GM18861 (cell line): ENCODE results near the gene PCNA.

Experiments used
- ATAC-seq: cut with Tn5 transposase; IDR thresholded peaks from one replicate; pipeline ENCODE4 v1.9.1; 2021; ENCODE audit not compliant: unreplicated experiment

The PCNA gene

DNA sequence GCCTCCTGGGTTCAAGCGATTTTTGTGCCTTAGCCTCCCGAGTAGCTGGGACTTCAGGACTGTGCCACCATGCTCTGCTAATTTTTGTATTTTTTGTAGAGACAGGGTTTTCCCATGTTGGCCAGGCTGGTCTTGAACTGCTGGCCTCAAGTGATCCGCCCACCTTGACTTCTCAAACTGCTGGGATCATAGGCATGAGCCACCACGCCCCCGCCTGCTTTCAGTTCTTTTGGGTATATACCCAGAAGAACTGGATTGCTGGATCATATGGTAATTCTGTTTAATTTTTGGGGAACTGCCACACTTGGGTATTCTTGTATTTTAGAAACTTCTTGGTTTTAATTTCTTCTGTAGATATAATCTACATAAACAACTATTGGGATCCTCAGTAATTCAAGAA is 24.1 kb upstream of the PCNA start:
- ATAC-seq = no peak

DNA sequence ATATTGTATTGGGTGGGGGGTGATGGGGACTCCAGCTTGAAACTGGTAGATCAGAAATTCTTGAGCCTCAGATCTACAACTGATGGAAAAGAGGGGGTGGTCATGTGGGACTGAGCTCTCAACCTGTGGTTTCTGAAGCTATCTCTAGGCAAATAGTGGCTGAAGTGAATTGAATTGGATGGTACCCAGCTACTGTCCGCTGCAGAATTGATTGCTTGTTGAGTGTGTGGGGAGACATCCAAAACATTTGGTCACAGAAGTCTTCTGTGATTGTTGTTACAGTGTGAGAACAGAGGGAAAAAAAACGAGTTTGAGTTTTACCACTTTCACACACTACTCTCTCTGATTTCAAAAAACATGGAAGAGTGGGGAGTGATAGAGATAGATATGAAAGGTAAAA is 21.9 kb upstream of the PCNA start:
- no peak for ATAC-seq

DNA sequence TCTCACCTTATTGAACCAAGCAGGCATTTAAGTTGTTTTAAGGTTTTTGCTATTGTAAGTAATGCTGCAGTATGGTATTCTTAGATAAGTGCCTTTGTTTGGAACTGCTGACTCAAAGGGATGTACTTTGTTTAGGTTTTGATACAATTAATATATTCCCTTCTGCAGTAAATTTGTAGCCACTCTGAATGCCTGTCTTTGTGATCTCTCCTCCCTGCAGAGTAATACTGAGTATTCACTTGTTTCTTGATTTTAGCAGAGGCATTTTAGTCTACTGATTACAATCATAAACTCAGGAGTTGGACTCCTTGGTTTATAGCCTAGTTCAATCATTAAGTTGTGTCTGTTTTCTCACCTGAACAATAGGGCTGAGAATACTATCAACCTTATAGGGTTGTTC is 20.4 kb upstream of the PCNA start:
- ATAC-seq = no peak

DNA sequence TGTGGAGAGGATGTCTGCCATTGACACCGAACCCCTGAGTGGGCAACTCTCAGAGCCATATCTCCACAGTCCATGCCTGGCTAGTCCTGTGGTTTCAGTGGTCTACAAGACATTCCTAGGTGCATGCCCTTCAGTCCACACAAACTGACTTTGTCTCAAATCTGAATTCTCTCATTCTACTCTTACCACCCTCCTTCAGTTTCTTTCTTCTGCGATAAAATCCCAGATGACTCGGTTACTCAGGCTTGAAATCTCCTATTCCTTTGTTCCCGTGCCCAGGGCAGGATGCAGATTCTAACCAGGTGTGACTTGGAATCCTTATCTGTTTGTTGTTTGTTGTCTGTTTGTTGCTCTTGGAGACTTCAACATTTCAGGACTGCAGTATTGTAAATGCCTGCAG is 16.3 kb upstream of the PCNA start:
- ATAC-seq = peak; percentile 20

DNA sequence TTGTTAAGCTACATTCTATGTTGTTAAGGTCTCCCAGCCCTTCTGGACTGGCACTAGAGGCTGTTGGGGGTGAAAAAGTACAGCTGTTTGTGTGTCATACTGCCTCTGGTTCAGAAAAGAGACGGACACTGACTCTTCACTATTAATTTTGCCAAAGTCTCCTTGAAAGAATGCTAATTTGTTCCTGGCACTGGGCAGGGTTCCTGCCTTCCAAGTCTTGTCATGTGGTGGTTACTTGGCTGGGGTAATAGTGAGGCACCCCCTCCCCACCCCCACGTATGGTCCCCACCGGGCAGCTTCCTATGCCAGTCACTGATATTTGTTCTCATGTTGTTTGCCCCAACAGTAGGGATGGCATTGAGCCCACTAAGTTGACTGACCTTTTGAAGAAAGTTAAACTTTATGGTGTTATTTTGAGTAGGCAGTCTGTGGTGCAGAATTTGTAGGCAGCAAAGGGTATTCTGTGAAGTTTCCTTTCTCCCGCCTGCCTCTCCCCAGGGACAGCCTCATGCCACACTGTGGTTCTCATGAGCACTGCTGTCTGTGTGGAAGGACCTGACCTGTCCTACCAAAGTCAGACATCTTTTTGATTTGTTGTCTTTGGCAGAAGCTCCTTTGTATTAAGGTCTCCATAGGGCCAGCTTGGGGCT is 15.7 kb upstream of the PCNA start:
- ATAC-seq = peak; percentile 81

DNA sequence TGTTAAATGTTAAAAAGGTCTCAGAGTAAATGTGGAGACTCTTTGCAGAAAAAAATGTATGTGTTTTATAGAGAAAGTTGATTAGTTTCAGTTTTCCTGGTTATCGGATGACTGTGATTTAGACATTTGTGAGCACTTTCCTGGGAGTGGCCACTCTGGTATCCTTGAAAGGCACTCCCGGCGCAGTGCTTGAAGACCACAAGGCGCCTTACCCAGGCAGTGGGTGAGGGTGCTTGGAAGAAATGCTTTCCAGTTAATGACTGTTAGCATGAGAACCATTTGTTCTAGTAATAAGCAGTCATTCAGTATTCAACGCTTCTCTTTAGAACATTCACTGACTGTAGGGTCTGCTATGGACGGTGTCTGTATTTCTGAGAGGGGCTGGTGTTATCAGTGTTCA is 14.2 kb upstream of the PCNA start:
- ATAC-seq = no peak

DNA sequence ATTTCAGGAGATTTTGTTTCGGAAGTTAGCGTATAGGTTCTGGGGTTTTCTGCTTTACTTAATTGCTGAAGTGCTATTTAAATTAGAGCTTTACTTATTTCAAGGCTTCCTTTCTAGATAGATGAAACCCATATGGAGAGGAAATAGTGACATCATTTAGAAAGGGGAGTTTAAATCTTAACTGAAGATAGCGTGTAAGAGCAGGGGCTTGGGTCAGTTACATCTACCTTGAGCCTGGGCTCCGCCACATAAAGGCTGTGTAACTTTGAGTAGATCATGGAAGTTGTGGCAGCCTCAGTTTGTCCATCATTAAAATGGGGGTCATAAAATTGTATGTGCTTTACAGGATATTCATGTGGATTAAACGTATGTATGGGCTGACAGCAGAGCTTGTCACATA is 11.7 kb upstream of the PCNA start:
- no peak for ATAC-seq

DNA sequence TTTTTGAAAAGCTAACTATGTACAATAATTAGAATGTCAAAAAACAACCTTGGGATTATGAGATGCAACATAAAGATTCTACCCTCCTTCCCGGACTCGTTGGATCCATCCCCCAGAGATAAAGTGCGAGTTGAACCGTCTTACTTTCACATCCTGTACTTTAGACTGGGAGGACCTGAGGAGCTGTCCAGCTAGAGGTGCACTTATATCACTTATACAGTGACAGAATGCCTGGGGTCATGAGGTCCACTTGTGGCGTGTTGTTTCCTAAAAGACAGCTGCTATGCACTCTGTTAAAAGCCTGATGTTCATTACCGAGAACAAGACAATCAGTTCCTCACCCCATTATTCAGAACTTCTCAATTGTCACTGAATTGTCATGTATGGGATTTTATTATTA is 9.1 kb upstream of the PCNA start:
- no peak for ATAC-seq

DNA sequence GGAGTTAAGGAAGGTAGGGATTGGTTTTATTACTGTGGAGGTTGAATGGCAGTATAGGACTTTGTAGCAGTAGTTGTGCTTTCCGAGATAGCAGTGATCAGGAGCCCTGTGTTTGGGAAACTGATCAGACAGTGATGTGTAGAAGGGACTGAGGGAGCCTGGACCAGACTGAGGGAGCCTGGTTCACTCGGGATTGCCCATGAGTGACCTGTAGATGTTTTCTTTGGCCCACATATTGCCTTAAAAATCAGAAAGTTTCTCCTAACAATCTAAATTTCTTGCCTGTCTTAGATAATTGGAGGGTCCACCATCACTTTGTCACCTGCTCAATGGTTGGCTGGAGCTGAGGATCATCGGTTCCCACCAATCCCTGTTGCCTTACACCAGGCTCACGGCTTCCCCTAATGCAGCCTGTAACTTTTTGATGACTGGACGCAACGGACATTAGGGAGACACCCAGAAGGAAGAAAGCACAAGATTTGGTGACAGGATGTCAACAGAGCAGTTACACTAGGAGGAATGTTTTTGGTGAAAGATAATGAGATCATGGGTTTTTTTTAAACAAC is 8.2 kb upstream of the PCNA start:
- no peak for ATAC-seq

DNA sequence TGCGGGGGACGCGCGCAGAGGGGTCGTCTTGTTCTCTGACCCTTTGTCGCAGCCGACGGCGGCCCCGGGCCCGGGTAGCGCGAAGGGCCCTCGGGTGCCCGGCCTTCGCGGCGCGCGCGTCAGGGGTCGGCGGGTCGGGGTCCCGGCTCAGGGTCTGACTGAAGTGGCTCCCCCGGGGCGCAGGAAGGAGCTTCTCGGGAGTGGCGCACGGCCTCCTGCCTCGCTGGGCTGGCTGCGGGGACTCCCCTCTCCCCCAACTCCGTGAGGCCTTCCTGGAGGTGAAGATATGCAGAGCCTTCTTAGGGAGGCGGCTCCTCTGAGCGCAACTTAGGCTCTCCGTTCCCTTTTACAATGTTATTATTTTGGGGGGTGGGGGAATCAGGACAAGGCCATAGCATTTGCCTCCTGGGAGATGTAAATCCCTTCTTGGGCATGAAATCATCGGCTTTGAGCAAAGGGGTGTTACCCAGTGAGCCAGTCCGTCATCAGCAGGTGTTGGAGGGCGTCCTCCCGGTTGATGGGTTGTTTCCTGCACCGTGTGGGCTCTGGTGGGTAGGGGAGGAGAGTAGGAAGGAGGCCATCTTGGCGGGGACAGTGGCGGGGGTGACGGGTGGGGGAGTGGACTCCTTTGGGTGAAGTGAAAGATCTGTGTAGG is 7.6 kb upstream of the PCNA start:
- peak; percentile 24 for ATAC-seq

DNA sequence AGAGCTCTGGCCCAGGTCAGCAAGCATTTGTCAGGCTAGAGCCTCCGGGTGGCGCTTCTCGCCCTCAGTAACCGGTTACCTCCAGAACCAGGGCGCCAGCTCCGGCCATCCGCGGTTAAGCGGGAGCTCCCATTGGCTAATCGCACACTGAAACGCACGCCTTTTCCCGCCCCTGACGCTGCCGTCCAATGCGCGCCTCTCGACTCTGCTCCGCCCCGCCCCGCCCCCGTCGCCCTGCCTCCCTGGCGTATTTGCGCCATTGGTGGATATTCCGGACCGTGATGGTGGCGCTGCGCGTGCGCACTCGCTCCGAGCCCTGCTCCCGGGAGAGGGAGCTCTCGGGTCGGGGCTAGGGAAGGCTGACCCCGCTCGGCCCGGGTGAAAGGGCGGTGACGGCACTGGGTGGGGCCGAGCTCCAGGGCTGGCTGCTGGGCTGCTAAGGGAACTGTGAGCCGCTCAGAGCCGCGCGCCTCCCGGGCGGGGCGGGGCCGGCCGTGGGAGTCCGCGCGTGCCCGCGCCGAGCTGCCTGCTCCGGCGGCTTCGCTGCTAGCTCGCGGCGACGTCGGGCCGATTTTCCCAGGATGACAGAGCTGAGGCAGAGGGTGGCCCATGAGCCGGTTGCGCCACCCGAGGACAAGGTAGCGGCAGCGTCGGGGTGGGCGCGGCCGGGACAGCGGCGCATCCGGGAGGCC is 6.9 kb upstream of the PCNA start, which contains the start of gene CDS2:
CDS2 (plus strand) TSS at position 497 of the 692 bp plus-strand sequence; CDS start at position 582, 85 bp downstream.
- ATAC-seq = peak; percentile 73

DNA sequence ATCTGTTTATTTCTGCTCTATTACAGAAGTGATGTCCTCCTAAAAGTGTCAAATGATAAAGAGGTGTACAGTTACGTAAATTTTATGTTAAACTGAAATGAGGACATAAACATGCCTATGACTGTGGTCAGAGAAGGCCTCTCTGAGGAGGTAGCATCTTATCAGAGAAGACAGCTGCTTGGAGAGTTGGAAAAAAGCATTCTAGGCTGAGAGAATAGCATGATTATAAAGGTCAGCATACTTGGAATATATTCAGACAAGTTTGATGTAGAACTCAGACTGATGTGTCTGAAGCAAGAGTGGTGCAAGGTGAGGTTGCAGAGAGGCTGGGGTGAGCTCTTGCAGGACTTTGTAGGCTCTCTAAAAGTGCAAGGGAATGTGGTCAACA is 3.1 kb upstream of the PCNA start:
- ATAC-seq = no peak

DNA sequence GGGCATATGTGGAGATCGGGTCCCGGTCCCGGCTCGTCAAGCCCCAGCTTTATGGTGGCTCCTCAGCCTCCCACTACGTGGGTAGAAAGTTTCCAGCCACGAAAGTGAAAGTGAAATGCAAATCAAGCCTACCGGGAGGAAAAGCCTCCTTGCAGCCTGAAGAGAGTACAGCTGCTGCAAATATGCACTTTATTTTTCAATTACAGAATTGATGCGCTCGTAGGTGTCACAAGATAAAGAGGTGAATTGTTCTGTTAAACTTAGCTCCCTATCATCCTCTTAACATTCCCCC is 373 bp upstream of the PCNA start:
- ATAC-seq = no peak

DNA sequence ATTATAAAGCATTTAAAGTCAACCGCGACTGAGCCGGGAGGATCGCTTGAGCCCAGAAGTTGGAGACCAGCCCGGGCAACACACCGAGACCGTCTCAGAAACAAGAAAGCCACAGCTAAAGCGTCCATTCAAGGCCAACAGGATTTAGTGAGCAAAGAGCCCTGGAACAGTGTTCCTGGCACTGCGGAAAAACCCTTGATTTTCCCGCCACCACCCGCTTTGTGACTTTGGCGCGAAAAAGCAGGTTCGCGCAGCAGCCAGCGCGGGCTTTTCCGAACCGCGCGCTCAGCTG is 669 bp downstream of the PCNA start:
- no peak for ATAC-seq

DNA sequence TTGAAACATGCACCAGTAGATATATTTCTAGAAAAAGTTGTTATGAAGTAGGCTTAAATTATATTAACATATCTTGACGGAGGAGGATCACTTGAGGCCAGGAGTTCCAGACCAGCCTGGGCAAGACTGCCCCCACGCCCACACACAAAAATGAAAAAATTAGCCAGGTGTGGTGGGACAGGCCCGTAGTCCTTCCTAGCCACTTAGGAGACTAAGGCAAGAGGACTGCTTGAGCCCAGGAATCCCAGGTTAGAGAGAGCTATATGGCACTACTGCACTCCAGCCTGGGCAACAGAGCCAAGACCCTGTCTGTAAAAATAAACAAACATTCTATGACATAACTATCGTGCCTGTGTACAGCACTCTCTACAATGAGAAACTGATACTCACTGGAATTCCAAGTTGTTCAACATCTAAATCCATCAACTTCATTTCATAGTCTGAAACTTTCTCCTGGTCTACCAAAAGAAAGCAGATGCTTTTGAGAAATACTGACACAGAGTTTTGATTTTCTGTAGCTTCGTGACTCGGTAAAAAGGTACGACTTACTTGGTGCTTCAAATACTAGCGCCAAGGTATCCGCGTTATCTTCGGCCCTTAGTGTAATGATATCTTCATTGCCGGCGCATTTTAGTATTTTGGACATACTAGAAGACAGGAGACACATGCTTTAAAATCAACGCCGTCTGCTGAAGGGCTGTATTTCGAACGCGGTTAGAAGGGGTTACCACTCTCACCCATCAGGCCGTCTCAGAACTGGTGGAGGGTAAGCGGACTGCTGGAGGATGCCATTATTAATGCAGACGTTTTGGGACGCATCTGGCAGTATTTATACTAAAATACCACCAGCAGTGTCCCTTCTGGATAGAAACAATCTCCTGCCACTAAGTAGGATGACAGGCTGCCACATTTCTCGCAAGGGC is 1.3 kb downstream of the PCNA start:
- no peak for ATAC-seq

DNA sequence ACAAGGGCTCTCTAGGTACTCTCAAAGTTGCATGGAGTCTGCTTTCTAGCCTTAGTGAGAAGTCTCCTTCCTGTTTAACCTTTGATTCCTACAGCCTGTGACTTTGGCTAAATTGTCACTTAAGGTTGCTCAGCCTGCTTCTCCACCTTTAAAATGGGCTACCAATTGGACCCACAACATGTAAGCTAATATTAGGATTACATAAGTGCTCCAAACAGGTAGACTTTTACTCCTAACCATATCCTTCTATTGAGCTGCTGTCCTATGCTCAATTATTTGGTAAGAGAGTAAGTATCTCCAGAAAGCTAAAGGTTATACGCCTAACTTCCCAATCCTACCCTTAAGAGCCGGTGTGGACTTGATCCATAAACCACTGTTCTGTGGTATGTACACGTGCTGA is 2.9 kb downstream of the PCNA start:
- ATAC-seq = no peak

DNA sequence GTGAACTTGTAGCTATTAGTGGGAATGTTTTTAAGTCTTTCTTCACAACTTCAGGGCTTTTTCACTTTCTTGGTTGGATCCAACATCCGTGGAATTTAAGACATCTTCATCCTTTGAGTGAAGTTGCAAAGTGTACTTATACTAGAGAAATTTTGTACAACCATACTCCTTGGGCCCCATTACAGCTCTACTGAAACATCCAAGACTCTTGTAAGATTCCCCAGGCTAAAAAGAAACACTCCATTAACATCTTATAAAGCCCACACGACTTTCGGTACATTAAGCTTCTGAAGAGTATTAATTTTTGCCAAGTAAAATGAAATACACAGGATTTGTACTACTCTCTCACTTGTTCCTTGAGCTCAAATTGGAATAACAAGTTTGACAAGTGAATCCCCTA is 5.4 kb downstream of the PCNA start:
- ATAC-seq = no peak

DNA sequence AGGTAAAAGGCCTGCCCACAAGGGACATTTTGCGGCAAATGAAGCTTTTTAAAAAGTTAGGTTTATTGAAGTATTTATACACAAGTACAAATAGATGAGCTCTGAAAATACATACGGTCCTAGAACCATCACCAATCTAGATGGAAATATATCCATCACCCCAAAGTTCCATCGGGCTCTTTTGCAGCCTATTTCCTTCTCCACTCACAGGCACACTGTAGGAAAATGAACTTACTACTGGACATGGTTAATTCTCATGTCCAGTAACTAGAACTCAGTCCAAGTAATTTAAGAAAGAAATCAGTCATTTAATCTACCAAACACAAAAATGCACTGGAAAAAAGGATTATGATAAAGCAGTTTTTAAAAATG is 6.2 kb downstream of the PCNA start:
- ATAC-seq = no peak

DNA sequence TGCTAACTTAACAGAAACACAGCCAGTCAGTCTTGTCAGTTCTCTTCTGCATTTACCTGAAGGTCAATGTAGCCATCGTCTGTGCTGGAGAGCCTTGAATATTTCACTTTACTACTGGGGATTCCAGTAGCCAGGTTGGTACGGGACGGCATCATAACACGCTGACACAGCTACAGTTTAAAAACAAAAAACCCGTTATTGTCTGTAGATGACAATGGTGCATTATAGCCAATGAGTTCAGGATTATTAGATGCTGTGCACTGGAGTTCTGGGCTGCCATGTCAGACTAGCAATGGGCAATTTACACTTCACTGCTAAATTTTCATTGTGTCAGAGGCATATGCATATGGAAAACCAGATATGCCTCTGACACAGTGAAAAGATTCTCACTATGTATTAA is 10.5 kb downstream of the PCNA start:
- no peak for ATAC-seq

DNA sequence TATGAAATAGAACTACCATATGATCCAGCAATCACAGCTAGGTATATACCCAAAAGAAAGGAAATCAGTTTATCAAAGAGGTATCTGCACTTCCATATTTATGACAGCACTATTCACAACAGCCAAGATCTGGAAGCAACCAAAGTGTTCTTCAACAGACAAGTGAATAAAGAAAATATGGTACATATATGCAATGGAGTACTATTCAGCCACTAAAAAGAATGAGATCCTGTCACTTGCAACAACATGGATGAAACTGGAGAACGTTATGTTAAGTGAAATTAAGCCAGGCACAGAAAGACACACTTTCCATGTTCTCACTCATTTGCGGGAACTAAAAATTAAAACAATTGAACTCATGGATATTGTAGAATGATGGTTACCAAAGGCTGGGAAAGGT is 15.3 kb downstream of the PCNA start:
- ATAC-seq = no peak

DNA sequence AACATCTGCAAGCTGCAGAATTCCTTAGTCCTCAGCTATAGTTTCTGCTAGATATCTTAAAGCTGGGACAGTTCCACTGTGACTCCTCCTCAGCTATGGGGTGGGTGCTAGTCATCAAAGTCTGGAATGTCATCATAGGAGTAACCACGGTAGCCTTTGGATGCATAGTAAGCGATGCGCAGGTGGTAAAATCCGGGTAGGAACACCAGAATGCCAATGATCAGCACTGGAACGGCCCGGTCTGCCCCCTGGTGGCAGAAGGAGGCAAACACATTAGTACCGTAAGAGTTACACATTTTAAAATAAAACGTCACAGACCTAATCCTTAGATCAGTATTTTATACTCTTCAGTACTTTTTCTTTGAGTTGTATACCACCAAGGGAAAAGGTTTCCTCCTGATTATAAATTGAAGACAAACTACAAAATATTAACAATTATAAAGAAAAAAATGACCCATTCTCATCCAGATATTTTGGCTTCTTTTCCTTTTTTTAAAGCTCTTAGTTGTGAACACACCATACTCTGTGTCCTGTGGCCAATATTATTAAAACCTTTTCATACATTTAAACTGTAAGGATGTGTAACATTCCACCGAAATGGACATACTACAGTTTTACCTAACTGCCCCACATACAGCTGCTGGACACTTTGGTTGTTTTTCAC is 18.9 kb downstream of the PCNA start:
- ATAC-seq = peak; percentile 66
